HG03520 (cell line): ENCODE results near the gene CBFB.
A peak's percentile ranks its signal among the peaks of the same experiment; 100 is the strongest.

ENCODE experiments used
- ATAC-seq: cut with Tn5 transposase; IDR thresholded peaks from one replicate; pipeline ENCODE4 v1.9.1; 2021; ENCODE audit warnings: mild to moderate bottlenecking, moderate library complexity; ENCODE audit not compliant: unreplicated experiment

Gene CBFB

DNA sequence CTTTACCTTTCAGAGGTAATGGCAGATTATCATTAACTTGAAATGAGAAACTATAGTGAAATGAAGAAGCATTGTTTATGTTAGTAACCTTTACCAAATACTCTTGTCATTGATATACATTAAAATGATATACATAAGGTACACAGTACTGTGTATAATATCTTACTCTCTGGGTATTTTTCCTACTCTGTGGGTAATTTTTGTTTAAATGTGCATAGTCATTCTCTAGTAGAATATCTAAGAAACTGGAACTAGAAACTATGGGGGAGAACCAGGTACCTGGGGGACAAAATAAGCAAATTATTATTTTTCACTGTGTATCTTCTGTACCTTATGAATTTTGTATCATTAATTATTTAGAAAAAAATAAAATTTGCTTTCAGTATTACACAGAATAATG lies 60.2 kb downstream of the CBFB start:
- ATAC-seq = no peak

DNA sequence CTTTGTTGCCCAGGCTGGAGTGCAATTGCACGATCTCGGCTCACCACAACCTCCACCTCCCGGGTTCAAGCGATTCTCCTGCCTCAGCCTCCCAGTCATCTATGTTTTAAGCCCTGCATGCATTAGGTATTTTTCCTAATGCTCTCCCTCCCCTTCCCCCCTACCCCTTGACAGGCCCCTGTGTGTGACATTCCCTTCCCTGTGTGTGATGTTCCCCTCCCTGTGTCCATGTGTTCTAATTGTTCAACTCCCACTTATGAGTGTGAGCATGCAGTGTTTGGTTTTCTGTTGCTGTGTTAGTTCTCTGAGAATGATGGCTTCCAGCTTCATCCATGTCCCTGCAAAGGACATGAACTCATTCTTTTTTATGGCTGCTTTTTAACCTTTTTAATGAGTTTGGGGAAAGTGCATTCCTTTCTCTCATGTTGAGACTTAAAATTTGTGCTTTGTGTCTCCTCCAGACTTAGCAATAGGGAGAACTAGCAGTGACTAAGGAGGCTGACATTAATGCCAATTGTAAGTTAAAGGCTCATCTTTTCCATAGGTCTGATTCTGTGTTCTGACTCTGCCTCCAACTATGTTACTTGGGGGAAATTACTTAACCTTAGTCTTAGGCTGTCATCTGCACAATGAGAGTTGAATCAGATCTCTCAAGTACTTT lies 63.1 kb downstream of the CBFB start:
- no peak for ATAC-seq

DNA sequence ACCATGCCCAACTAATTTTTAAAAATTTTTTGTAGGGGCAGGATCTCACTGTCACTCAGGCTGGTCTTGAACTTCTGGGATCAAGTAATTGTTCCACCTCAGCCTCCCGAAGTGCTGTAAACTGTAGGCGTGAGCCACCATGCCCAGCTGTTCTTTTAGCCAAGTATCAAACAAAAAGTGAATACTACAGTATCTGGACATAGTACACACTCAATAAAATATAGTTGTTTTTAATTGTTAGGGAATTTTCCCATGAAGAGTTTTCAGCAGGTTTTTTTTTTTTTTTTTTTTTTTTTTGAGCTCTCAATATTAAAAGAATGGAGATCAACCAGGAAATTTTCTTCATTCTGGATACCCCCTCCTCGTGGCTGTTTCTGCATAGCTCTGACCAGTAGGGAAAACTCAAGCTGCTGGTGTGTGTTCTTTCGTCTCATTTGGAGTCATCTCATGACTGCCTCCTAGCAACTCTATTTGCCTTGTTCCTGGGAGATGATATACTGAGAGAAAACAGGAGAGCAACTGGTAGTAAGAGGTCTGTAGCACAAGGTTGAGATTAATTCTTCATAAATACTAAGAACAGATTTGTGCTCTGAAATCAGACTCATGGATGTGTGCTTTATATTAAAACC lies 64.3 kb downstream of the CBFB start:
- no peak for ATAC-seq

DNA sequence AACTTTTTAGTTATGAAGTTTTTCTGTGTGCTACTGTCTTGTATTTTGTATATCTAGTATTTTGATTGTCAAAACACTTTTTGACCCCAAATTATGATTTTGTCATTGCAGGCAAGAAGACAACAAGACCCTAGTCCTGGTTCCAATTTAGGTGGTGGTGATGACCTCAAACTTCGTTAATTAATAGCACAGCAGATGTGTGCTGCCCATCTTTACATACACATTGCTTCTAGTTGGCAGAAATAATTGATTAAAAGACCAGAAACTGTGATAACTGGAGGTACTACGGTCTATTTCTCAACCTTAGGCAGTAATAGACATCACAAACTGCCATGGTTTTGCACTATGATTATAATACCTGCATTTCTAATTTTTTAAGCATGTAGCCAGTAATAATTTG lies 69.7 kb downstream of the CBFB start:
- ATAC-seq = no peak

DNA sequence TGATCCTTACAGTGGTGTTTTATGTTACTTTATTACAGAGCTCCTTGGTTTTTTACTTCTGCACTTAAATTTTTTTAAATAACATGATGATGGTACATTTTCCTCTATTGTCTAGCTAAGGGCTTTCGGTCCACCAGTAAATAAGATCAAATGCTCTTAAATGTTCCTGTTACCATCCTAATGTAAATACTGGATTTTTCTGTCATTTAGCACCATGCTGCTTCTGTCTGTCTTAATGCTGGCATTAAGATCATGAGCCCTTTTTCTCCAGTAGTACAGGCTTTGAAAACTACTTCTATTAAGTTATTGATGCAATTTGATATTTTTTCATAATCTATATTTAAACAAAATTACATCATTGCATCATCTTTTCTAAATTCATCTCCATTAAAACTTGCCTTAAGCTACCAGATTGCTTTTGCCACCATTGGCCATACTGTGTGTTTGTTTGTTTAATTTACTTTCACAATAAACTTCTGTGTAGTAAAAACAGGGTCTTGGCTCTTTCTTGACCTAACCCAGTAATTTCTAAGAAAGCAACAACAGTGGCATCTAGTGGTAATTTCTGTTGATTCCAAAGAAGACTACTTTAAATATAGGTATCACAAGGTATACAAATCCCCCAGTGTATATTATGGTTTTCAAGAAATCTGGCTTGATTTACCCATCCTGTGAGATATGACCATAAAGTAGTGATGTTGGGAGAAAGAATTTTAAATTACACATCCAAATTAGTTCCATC lies 71.8 kb downstream of the CBFB start:
- no peak for ATAC-seq

DNA sequence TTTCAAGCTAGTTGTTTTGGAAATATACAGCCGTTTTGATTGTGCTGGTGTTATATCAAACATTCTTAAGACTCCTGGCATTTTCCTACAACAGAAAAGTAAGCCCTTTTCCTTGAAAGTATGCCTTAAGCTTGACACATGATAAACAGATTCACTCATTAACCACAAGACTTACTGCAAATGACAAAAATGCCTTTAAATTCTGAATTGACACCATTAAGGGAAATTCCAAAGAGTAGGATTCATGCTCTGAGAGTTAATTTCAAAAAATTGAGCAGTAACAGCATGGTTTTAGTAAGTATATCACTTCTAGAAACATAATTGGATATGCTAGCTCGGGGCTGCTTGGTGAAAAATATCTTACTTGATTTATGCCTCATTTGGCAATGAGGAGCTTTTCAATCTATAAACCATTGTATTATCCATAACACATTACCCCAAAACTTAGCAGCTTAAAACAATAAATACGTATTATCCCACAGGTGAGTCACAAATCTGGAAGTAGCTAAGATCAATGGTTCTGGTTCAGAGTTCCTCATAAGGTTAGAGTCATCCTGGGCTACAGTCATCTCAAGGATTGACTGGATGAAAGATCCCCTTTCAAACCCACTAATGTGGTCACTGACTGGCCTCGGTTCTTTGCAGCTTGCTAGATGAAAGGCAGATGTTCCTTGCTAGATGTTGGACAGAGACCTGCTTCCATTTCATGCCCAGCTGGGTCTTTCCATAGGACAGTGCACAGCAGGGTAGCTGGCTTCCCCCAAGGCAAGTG lies 72.5 kb downstream of the CBFB start:
- ATAC-seq = no peak

DNA sequence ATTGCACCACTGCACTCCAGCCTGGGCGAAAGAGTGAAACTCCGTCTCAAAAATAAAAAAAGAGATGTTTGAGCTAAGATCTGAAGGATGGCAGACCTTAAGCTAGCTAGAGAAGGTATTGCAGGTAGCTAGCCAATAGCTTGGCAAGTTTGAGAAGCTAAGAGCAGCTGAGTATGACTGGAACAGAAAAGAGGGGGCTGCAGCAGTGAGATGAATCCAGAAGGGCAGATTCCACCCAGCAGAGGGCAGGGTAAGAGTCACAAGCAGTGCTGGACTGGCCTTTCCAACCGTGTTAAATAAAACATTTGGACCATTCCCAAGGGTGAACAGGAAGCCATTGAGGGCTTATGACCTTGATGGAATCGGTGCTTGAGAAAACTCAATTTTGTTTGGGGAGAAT lies 75.1 kb downstream of the CBFB start:
- ATAC-seq = no peak

DNA sequence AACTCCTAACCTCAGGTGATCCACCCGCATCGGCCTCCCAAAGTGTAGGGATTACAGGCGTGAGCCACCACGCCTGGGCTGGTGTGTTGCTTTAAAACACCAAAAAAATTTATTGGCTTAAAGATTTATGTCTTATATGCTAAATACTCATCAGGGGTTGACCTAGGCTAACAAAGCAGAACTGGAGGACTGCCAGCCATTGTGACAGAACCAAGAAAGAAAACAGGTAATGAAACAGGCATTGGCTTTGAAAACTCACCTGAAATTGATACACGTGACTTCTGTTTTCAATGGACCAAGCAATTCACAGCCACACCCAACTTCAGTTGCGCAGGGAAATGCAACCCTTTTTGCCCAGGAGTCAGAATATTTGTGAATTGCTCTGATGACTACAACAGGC lies 75.9 kb downstream of the CBFB start:
- no peak for ATAC-seq

DNA sequence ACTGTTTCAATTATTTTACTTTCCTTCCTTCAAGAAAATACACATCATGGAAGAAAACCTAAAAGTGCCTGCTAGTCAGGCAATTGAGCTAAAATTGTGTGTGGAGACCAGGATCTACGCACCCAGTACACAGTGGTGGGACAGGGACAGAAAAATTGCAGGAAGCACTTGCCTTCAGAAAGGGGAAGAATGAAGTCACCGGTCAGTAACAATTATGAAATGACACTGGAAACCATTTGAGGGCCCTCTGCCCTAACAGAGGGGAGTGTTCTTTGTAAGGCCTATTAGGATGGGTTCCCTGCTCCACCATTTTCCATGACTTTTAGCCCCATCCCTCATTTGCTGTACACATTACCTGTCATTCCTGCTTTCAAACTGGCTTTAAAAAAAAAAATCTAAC lies 76.3 kb downstream of the CBFB start:
- ATAC-seq = no peak

DNA sequence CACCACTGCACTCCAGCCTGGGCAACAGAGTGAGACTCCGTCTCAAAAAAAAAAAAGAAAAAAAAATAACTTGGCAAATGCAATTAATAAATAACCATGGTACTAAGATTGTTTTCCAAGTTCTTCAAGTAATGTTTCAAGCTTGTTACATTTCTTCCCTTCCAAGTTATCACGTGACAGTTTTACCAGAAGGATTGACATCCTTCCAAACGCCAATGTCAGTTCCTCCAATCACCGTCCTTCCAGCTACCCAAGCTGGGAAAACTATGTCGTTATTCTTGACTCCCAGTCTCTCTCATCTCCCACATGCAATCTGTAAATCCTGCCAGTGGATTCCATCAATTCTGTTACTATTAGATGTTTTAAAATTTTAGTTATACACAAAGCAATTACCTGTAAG lies 76.9 kb downstream of the CBFB start:
- no peak for ATAC-seq

DNA sequence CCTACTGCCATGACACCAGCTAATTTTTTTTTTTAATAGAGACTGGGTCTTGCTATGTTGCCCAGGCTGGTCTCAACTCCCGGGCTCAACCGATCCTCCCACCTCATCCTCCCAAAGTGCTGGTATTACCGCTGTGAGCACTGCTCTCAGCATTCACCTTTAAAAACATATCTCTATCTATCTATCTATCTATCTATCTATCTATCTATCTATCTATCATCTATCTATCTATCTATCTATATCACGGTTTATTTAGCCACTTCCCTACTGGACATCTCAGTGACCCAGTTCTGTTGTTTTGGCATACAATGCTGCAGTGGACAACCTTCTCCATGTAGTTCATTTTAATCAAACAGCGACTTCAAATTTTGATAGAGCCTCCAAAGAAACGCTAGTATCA lies 79.5 kb downstream of the CBFB start:
- no peak for ATAC-seq

DNA sequence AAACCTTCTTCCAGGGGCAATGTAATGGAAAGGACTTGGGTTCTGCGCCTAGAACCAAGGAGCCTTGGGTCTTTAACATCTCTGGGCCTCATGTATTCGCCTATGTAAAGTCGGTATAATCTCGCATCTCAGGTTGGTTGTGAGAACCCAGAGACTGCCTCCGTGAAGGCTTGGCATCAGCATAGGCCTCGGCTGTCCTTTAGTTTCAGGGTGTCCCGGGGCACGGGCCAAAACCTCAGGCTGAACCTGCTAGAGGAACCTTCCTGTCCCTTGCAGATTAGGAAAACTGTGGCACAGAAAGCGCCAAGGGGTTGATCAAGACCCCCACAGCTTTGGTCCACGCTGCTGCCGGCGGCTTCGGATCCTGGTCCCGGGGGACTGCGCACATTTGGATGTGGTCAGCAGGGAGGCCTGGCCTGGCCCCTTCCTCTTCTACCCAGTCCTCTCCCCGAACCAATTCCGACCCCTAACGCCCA lies 80.0 kb downstream of the CBFB start:
- ATAC-seq = no peak

DNA sequence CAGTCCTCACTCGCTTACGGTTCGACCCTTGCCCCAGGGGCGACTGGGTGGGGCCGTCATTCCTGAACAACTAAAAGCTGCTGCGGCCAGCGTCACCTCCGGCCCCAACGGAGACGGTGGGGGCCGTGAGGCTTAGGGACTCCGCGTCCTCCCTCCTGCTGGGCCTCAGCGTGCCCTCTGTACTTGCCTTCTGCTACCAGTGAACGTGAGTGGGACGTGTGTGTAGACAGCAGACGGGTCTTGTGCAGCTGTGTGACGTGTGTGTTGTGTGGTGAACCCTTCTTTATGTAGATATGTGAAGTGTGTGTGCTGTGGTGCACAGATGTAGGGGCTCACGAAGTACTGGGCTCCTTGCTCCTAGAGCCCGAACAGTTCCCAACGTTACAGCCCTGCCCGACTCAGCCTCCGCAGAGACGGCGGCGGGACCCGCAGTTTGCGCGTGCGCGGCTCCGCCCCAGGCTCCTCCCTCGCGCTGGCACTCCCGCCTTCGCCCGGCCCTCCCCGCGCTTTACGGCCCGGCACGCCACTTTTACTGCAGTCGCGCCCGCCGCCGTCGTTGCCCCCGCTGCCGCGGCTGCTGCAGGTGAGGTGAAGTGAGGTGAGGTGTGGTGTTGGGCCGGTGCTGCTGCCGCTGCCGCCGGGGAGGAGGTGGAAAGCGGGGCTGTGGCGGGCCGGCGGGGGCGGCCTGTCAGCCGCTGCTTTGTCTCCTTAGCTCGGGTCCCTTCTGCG lies 80.6 kb downstream of the CBFB start, which contains the start of gene PHAF1:
Gene PHAF1 (plus strand): TSS at position 535 of the 729 bp plus-strand sequence. CDS start 235 bp downstream, outside the sequence.
- peak; percentile 77 for ATAC-seq

DNA sequence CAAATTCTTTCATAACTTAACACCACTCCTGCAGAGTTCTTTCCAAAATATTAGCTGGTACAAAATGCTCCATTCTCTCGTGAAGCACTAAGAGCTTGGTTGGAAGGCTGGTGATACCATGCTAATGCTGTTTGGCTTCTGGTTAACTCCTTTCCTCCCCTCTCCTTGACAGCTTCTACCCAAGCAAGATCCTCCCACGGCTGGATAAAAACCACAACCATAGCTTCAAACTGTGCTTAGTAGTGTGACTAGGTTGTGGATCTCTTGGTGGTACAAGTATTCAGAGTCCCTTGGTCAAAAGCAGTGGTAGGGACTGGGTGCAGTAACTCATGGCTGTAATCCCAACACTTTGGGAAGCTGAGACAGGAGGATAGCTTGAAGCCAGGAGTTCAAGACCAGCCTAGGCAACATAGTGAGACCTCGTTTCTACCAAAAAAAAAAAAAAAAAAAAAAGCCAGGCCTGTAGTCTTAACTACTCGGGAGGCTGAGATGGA lies 83.0 kb downstream of the CBFB start:
- no peak for ATAC-seq

DNA sequence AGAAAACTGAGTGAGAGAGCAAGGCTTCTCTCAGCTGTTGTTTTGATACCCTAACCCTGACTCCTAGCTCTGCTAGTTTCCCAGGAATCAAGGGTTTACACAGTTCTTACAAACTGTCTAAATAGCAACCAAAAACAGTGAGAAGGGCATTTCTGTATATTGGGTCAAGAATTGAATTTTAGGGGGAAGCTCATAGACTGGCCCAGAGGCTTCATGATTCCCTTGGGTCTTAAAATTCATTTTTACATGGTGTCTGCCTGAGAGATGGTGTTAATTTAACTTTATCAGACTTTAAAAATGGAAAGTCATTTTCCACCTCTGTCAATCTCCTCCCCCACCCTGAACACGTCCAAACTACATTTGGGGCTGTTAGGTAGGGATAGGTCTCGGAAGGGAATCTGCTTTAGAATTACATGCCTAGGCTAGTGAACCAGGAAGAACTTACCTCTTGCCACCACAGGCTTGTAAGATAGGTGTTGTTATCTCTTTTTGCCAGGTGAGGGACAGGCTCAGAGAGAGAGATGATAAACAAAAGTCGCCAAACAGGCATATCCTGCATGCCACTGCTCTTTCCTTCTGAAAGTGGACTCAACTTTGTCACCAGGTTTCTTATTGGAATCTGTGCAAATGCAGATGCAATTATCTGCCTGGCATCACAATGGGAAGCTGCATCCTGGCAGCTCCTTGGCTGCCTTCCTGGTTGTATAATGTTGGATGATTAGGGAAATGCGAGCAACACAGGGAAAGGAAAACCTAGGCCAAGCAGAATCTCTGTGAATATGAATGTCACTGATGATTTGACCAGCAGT lies 83.8 kb downstream of the CBFB start:
- ATAC-seq = no peak

DNA sequence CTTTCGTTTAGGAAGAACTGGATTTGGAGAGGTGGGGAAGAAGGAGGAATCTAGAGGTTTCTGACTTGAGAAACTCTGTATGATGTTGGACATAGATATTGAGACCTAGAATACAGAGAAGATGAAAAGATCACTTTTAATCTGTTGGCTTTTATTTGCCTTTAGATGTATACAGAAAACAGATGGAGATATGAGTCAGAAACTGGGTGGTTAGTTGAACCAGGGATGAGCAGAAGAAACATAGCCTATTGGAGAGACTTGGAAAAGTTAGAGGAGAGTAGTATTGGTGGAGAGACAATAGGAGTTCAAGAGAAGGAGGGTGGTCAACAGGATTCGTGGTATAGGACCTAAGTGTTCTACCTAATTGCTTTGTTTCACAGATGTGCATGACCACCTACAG lies 85.8 kb downstream of the CBFB start:
- ATAC-seq = no peak

DNA sequence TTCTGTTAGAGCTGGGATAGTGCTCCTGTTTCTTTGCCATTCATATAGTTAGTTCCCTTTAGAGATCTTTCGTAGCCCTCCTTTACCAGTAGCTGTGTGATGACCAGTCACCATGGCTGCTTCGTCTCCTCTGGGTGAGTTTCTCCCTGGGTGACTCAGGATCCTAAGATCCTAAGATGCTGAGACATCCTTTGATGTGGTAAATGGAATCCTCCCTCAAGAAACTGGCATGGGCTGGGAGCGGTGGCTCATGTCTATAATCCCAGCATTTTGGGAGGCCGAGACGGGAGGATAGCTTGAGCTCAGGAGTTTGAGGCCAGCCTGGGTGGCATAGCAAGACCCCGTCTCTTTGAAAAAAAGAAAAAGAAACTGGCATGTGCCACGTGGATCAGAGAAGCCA lies 86.7 kb downstream of the CBFB start:
- no peak for ATAC-seq

DNA sequence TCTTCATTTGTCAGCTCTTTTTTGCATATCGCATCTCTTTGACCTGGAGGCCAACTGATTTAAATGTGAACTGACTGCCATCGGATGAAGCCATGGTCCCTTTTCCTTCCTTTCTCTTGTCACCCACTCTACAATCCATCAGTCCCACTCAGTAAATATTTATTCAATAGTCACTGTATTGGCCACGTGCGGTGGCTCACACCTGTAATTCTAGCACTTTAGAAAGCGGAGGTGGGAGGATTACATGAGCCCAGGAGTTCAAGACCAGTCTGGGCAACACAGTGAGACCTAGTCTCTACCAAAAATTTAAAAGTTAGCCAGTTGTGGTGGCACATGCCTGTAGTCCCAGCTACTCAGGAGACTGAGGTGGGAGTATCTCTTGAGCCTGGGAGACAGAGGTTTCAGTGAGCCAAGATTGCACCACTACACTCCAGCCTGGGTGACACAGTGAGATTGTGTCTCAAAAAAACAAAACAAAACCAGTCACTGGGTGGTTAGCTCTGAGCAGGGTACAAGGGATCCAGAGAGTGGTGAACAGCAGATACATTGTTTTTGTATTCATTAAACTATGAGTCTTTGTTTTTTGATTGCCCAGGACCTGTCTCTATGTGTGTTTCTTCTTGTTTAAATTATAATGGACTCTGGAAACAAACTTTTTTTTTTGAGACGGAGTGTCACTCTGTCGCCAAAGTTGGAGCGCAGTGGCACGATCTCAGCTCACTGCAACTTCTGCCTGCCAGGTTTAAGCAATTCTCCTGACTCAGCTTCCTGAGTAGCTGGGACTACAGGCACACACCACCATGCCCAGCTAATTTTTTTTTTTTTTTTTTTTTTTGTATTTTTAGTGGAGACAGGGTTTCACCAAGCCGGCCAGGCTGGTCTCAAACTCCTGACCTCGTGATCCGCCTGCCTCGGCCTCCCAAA lies 87.7 kb downstream of the CBFB start:
- no peak for ATAC-seq

DNA sequence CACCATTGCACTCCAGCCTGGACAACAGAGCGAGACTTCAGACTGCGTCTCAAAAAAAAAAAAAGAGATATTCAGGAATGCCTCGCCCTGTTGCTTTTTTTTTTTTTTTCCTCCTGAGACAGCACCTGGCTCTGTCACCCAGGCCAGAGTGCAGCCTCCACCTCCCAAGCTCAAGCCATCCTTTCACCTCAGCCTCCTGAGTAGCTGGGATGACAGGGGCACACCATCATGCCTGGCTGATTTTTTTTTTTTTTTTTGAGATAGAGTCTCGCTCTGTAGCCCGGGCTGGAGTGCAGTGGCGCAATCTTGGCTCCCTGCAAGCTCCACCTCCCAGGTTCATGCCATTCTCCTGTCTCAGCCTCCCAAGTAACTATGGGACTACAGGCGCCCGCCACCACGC lies 88.8 kb downstream of the CBFB start:
- no peak for ATAC-seq
